ENCODE results near the gene GSAP.
"Not testable (repeated sequence)": the region's sequence is repeated elsewhere in the genome, so short reads cannot be mapped to it uniquely, and the experiment has no call there.

GSAP gene

GRCh38 chr7:77353407-77353721 lies 62.8 kb downstream of the GSAP start:
- DNase-seq, result no peak

GRCh38 chr7:77352665-77353406 lies 63.3 kb downstream of the GSAP start:
- no peak for DNase-seq

GRCh38 chr7:77351539-77352004 lies 64.6 kb downstream of the GSAP start:
- DNase-seq, result peak; percentile 69

- no peak for DNase-seq
Measured at GRCh38 chr7:77349141-77349540, 67.0 kb downstream of the GSAP start.

- no peak for DNase-seq
Measured at GRCh38 chr7:77348371-77348813, 67.8 kb downstream of the GSAP start.

- DNase-seq, result no peak
Measured at GRCh38 chr7:77346441-77346840, 69.7 kb downstream of the GSAP start.

GRCh38 chr7:77345426-77345825 lies 70.7 kb downstream of the GSAP start:
- not testable (repeated sequence) for DNase-seq

GRCh38 chr7:77339726-77340125 lies 76.4 kb downstream of the GSAP start:
- DNase-seq, result no peak

GRCh38 chr7:77338883-77339629 lies 77.1 kb downstream of the GSAP start:
- no peak for DNase-seq

GRCh38 chr7:77338260-77338659 lies 77.9 kb downstream of the GSAP start:
- no peak for DNase-seq

- DNase-seq, result no peak
Measured at GRCh38 chr7:77337456-77337990, 78.6 kb downstream of the GSAP start.

- no peak for DNase-seq
Measured at GRCh38 chr7:77335581-77335980, 80.6 kb downstream of the GSAP start.

GRCh38 chr7:77334039-77334438 lies 82.1 kb downstream of the GSAP start:
- DNase-seq, result not testable (repeated sequence)

GRCh38 chr7:77331938-77332695 lies 84.0 kb downstream of the GSAP start:
- DNase-seq, result peak; percentile 67

- DNase-seq, result no peak
Measured at GRCh38 chr7:77330169-77330882, 85.8 kb downstream of the GSAP start.

- DNase-seq, result no peak
Measured at GRCh38 chr7:77329466-77330168, 86.5 kb downstream of the GSAP start.

GRCh38 chr7:77328669-77329068 lies 87.5 kb downstream of the GSAP start:
- no peak for DNase-seq

GRCh38 chr7:77327932-77328628 lies 88.1 kb downstream of the GSAP start:
- DNase-seq, result peak; percentile 57

- DNase-seq, result no peak
Measured at GRCh38 chr7:77327067-77327931, 88.8 kb downstream of the GSAP start.

- DNase-seq, result no peak
Measured at GRCh38 chr7:77326131-77326530, 90.0 kb downstream of the GSAP start.
